Measurements from ENCODE around the gene AP5S1.
A peak's percentile ranks its signal among the peaks of the same experiment; 100 is the strongest.

- TF ChIP-seq POLR2A (IDR thresholded peaks at IDR 0.05; ENCODE audit: low read depth, low read length) (no peak), CTCF (conservative IDR thresholded peaks at IDR 0.05; ENCODE audit: low read depth, low read length) (no peak), RFX5 (IDR thresholded peaks at IDR 0.05; ENCODE audit: low read depth, low read length) (no peak), MAZ (IDR thresholded peaks at IDR 0.05; ENCODE audit: borderline replicate concordance, low read depth, low read length) (no peak), SMC3 (IDR thresholded peaks at IDR 0.05; ENCODE audit: low read depth, low read length) (no peak), CEBPB (IDR thresholded peaks at IDR 0.05; ENCODE audit: low read depth, low read length) (peak; percentile 50), FOS (IDR thresholded peaks at IDR 0.05; ENCODE audit: low read depth, low read length) (no peak)
These were observed 16.0 kb upstream of the AP5S1 start for GRCh38 chr20:3804254-3804751.

All from IMR-90 (cell line).